ENCODE results near the gene ARHGEF11.

ARHGEF11 gene

GRCh38 chr1:156944848-156945247 is 100.7 kb downstream of the ARHGEF11 start:
- H3K4me3 ChIP-seq (ENCODE audit: low read depth in 1 of 2, low read length in 2 of 2), result no peak overlapping the region
- H3K27me3 ChIP-seq (ENCODE audit: insufficient read depth, low read length, poor library complexity), result peaks cover 22% of the 10 kb centered on the region
- no peaks in the 10 kb centered on the region for H3K36me3 ChIP-seq (ENCODE audit: insufficient read depth, low read length)
- no peaks in the 10 kb centered on the region for H3K4me1 ChIP-seq (ENCODE audit: insufficient read depth, low read length)
- no peak overlapping the region for H2AFZ ChIP-seq (ENCODE audit: low read depth, low read length)
- no peak overlapping the region for H3K27ac ChIP-seq (ENCODE audit: low read length)
- DNase-seq (no peak), ATAC-seq (ENCODE audit: insufficient read depth, low read depth) (no peak)
- no peak overlapping the region for H3K9ac ChIP-seq (ENCODE audit: low read depth, low read length)
- H3K79me2 ChIP-seq (ENCODE audit: insufficient read depth, low read length), result no peaks in the 10 kb centered on the region
- H4K20me1 ChIP-seq (ENCODE audit: insufficient read depth, low read length), result no peaks in the 10 kb centered on the region; the same call in 1 of the 2 replicates
- TF ChIP-seq EZH2 (IDR thresholded peaks at IDR 0.05; ENCODE audit: borderline replicate concordance, low read depth, low read length, severe bottlenecking), result no peak
- TF ChIP-seq CTCF (IDR thresholded peaks at IDR 0.05; ENCODE audit: borderline replicate concordance, extremely low read depth, low read length, poor library complexity, severe bottlenecking), result no peak
- no peaks in the 10 kb centered on the region for H3K9me3 ChIP-seq (ENCODE audit: insufficient read depth, low read length, severe bottlenecking)
- no peak overlapping the region for H3K4me2 ChIP-seq (ENCODE audit: insufficient read depth, low read length)

GRCh38 chr1:156944268-156944667 is 101.3 kb downstream of the ARHGEF11 start:
- Histone ChIP-seq H3K27me3 (ENCODE audit: insufficient read depth, low read length, poor library complexity) (peaks cover 24% of the 10 kb centered on the region), H2AFZ (ENCODE audit: low read depth, low read length) (no peak overlapping the region), H3K9me3 (ENCODE audit: insufficient read depth, low read length, severe bottlenecking) (no peaks in the 10 kb centered on the region), H4K20me1 (ENCODE audit: insufficient read depth, low read length) (no peaks in the 10 kb centered on the region; the same call in 1 of the 2 replicates), H3K4me2 (ENCODE audit: insufficient read depth, low read length) (no peak overlapping the region), H3K9ac (ENCODE audit: low read depth, low read length) (no peak overlapping the region), H3K4me3 (ENCODE audit: low read depth in 1 of 2, low read length in 2 of 2) (no peak overlapping the region), H3K79me2 (ENCODE audit: insufficient read depth, low read length) (no peaks in the 10 kb centered on the region), H3K36me3 (ENCODE audit: insufficient read depth, low read length) (no peaks in the 10 kb centered on the region), H3K27ac (ENCODE audit: low read length) (no peak overlapping the region), H3K4me1 (ENCODE audit: insufficient read depth, low read length) (no peaks in the 10 kb centered on the region)
- DNase-seq, result no peak
- no peak for ATAC-seq (ENCODE audit: insufficient read depth, low read depth)
- TF ChIP-seq CTCF (IDR thresholded peaks at IDR 0.05; ENCODE audit: borderline replicate concordance, extremely low read depth, low read length, poor library complexity, severe bottlenecking) (no peak), EZH2 (IDR thresholded peaks at IDR 0.05; ENCODE audit: borderline replicate concordance, low read depth, low read length, severe bottlenecking) (no peak)

- no peak overlapping the region for H3K4me3 ChIP-seq (ENCODE audit: low read depth in 1 of 2, low read length in 2 of 2)
- H3K79me2 ChIP-seq (ENCODE audit: insufficient read depth, low read length), result no peaks in the 10 kb centered on the region
- H3K27me3 ChIP-seq (ENCODE audit: insufficient read depth, low read length, poor library complexity), result peaks cover 27% of the 10 kb centered on the region
- no peak for DNase-seq
- no peak for ATAC-seq (ENCODE audit: insufficient read depth, low read depth)
- H2AFZ ChIP-seq (ENCODE audit: low read depth, low read length), result no peak overlapping the region
- no peak overlapping the region for H3K9ac ChIP-seq (ENCODE audit: low read depth, low read length)
- H4K20me1 ChIP-seq (ENCODE audit: insufficient read depth, low read length), result no peaks in the 10 kb centered on the region; the same call in 1 of the 2 replicates
- no peak for TF ChIP-seq CTCF (IDR thresholded peaks at IDR 0.05; ENCODE audit: borderline replicate concordance, extremely low read depth, low read length, poor library complexity, severe bottlenecking)
- TF ChIP-seq EZH2 (IDR thresholded peaks at IDR 0.05; ENCODE audit: borderline replicate concordance, low read depth, low read length, severe bottlenecking), result no peak
- H3K27ac ChIP-seq (ENCODE audit: low read length), result no peak overlapping the region
- H3K4me2 ChIP-seq (ENCODE audit: insufficient read depth, low read length), result no peak overlapping the region
- H3K9me3 ChIP-seq (ENCODE audit: insufficient read depth, low read length, severe bottlenecking), result no peaks in the 10 kb centered on the region
- no peaks in the 10 kb centered on the region for H3K36me3 ChIP-seq (ENCODE audit: insufficient read depth, low read length)
- H3K4me1 ChIP-seq (ENCODE audit: insufficient read depth, low read length), result no peaks in the 10 kb centered on the region
These were observed 101.8 kb downstream of the ARHGEF11 start for GRCh38 chr1:156943756-156944155.

GRCh38 chr1:156942576-156942975 is 103.0 kb downstream of the ARHGEF11 start:
- no peaks in the 10 kb centered on the region for H3K9me3 ChIP-seq (ENCODE audit: insufficient read depth, low read length, severe bottlenecking)
- H3K27ac ChIP-seq (ENCODE audit: low read length), result no peak overlapping the region
- DNase-seq (no peak), ATAC-seq (ENCODE audit: insufficient read depth, low read depth) (no peak)
- H4K20me1 ChIP-seq (ENCODE audit: insufficient read depth, low read length), result no peaks in the 10 kb centered on the region; the same call in 1 of the 2 replicates
- no peak overlapping the region for H3K4me3 ChIP-seq (ENCODE audit: low read depth in 1 of 2, low read length in 2 of 2)
- H2AFZ ChIP-seq (ENCODE audit: low read depth, low read length), result no peak overlapping the region
- no peaks in the 10 kb centered on the region for H3K36me3 ChIP-seq (ENCODE audit: insufficient read depth, low read length)
- H3K4me2 ChIP-seq (ENCODE audit: insufficient read depth, low read length), result no peak overlapping the region
- no peaks in the 10 kb centered on the region for H3K4me1 ChIP-seq (ENCODE audit: insufficient read depth, low read length)
- H3K27me3 ChIP-seq (ENCODE audit: insufficient read depth, low read length, poor library complexity), result peaks cover 30% of the 10 kb centered on the region
- no peaks in the 10 kb centered on the region for H3K79me2 ChIP-seq (ENCODE audit: insufficient read depth, low read length)
- TF ChIP-seq EZH2 (IDR thresholded peaks at IDR 0.05; ENCODE audit: borderline replicate concordance, low read depth, low read length, severe bottlenecking) (no peak), CTCF (IDR thresholded peaks at IDR 0.05; ENCODE audit: borderline replicate concordance, extremely low read depth, low read length, poor library complexity, severe bottlenecking) (no peak)
- no peak overlapping the region for H3K9ac ChIP-seq (ENCODE audit: low read depth, low read length)

All from DND-41 (cell line).